Nephron progenitor cell (in vitro differentiated cells): Measurements from ENCODE around the gene C4orf36.

Experiments
- DNase-seq: peaks from one replicate; pipeline ENCODE4 v3.0.0; 2021
- H3K27ac Mint-ChIP-seq: 2 replicates; pipeline ENCODE4 v1.8.0; 2021; ENCODE audit warnings: mild to moderate bottlenecking, moderate library complexity, mixed read lengths
- H3K27me3 Mint-ChIP-seq: 2 replicates; pipeline ENCODE4 v1.8.0; 2021; ENCODE audit warnings: mild to moderate bottlenecking, low read depth, mixed read lengths; ENCODE audit not compliant: poor library complexity
- H3K36me3 Mint-ChIP-seq: 2 replicates; pipeline ENCODE4 v1.8.0; 2021; ENCODE audit warnings: low read depth, mixed read lengths
- H3K4me1 Mint-ChIP-seq: 2 replicates; pipeline ENCODE4 v1.8.0; 2021; ENCODE audit warnings: mixed read lengths
- H3K4me3 Mint-ChIP-seq: 2 replicates; pipeline ENCODE4 v1.8.0; 2021; ENCODE audit warnings: mild to moderate bottlenecking, moderate library complexity, mixed read lengths
- H3K9me3 Mint-ChIP-seq: 2 replicates; pipeline ENCODE4 v1.8.0; 2021; ENCODE audit warnings: mild to moderate bottlenecking, moderate library complexity, mixed read lengths
- TF ChIP-seq, protein P1 (sequence below): fragments of 200-600 bp; sonication (generic); IDR thresholded peaks from 2 replicates; pipeline ENCODE4 v1.5.0; 2021; ENCODE audit warnings: antibody characterized with exemption

Gene C4orf36

GRCh38 chr4:86926435-86927086 lies 34.3 kb upstream of the C4orf36 start:
- Mint-ChIP-seq H3K36me3 (peaks cover 35% of the 10 kb centered on the region), H3K27me3 (peaks cover 4% of the 10 kb centered on the region), H3K27ac (no peak overlapping the region), H3K9me3 (peaks cover 3% of the 10 kb centered on the region), H3K4me3 (no peak overlapping the region), H3K4me1 (peaks cover 25% of the 10 kb centered on the region)
- TF ChIP-seq, protein P1, sequence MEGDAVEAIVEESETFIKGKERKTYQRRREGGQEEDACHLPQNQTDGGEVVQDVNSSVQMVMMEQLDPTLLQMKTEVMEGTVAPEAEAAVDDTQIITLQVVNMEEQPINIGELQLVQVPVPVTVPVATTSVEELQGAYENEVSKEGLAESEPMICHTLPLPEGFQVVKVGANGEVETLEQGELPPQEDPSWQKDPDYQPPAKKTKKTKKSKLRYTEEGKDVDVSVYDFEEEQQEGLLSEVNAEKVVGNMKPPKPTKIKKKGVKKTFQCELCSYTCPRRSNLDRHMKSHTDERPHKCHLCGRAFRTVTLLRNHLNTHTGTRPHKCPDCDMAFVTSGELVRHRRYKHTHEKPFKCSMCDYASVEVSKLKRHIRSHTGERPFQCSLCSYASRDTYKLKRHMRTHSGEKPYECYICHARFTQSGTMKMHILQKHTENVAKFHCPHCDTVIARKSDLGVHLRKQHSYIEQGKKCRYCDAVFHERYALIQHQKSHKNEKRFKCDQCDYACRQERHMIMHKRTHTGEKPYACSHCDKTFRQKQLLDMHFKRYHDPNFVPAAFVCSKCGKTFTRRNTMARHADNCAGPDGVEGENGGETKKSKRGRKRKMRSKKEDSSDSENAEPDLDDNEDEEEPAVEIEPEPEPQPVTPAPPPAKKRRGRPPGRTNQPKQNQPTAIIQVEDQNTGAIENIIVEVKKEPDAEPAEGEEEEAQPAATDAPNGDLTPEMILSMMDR, result no peak
- DNase-seq, result no peak

GRCh38 chr4:86924811-86925210 lies 32.6 kb upstream of the C4orf36 start:
- no peak overlapping the region for H3K4me3 Mint-ChIP-seq
- TF ChIP-seq, protein P1, result no peak
- peaks cover 25% of the 10 kb centered on the region for H3K4me1 Mint-ChIP-seq
- H3K27ac Mint-ChIP-seq, result no peak overlapping the region
- H3K27me3 Mint-ChIP-seq, result peaks cover 4% of the 10 kb centered on the region
- H3K9me3 Mint-ChIP-seq, result peaks cover 3% of the 10 kb centered on the region
- DNase-seq, result no peak
- peaks cover 29% of the 10 kb centered on the region for H3K36me3 Mint-ChIP-seq

GRCh38 chr4:86921608-86922252 lies 29.5 kb upstream of the C4orf36 start:
- no peak for DNase-seq
- TF ChIP-seq, protein P1, result no peak
- Mint-ChIP-seq H3K4me1 (peaks cover 4% of the 10 kb centered on the region), H3K4me3 (no peak overlapping the region), H3K9me3 (no peaks in the 10 kb centered on the region), H3K36me3 (peaks cover 15% of the 10 kb centered on the region), H3K27ac (no peak overlapping the region), H3K27me3 (peaks cover 3% of the 10 kb centered on the region)

DNA sequence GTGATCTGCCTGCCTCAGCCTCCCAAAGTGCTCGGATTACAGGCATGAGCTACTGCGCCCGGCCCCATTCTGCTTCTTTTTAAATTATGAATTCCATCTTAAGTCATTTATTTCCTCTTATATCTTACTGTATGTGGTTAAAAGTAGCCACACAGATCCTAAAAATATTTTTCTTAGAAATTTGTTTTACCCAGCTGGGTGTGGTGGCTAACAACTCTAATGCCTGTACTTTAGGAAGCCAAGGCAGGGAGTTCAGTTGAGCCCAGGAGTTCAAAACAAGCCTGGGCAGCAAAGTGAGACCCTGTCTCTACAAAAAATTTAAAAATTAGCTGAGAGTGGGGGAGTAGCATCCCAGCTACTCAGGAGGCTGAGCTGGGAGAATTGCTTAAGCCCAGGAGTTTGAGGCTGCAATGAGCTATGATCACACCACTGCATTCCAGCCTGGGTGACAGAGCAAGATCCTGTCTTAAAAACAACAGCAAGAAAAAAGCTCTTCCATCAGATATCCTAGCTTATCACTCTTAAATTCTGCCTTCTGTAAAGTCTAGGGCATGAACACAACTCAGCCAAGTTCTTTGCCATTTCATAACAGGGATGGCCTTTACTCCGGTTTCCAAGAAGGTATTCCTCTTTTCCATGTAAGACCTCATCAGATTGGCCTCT lies 27.5 kb upstream of the C4orf36 start:
- Mint-ChIP-seq H3K27ac (no peak overlapping the region), H3K27me3 (peaks cover 3% of the 10 kb centered on the region), H3K9me3 (no peaks in the 10 kb centered on the region), H3K36me3 (peaks cover 6% of the 10 kb centered on the region), H3K4me1 (peaks cover 4% of the 10 kb centered on the region), H3K4me3 (no peak overlapping the region)
- TF ChIP-seq, protein P1, result no peak
- no peak for DNase-seq

DNA sequence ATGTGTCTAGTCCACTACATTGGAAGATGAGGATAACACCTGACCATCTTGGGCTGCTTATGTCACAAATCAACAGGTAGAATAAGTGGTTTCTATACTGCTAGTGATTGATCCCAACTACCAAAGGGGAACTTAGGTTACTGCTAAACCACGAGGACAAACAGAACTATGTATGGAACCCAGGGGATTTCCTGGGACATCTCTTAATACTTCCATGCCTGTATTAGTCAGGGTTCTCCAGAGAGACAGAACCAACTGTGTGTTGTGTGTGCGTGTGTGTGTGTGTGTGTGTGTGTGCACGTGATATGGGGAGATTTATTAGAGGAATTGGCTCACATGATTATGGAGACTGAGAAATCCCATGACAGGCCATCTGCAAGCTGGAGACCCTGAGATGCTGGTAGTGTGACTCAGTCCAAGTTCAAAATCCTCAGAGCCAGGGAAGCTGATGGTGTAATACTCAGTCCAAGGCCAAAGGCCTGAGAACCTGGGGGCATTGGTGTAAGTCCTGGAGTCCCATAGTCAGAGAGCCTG lies 26.4 kb upstream of the C4orf36 start:
- no peak overlapping the region for H3K27ac Mint-ChIP-seq
- no peak for DNase-seq
- H3K27me3 Mint-ChIP-seq, result peaks cover 3% of the 10 kb centered on the region
- TF ChIP-seq, protein P1, result no peak
- no peaks in the 10 kb centered on the region for H3K9me3 Mint-ChIP-seq
- peaks cover 4% of the 10 kb centered on the region for H3K4me1 Mint-ChIP-seq
- H3K4me3 Mint-ChIP-seq, result no peak overlapping the region
- H3K36me3 Mint-ChIP-seq, result peaks cover 4% of the 10 kb centered on the region
